GM19351 (cell line): ENCODE results near the gene CMIP.

Experiments used
- ATAC-seq: cut with Tn5 transposase; IDR thresholded peaks from one replicate; pipeline ENCODE4 v1.9.1; 2021; ENCODE audit warnings: mild to moderate bottlenecking, moderate library complexity; ENCODE audit not compliant: unreplicated experiment

CMIP gene

GRCh38 chr16:81649561-81650184 lies 205.1 kb downstream of the CMIP start:
- ATAC-seq, result no peak

GRCh38 chr16:81650281-81650680 lies 205.7 kb downstream of the CMIP start:
- ATAC-seq, result no peak

GRCh38 chr16:81650982-81651562 lies 206.5 kb downstream of the CMIP start:
- no peak for ATAC-seq

- no peak for ATAC-seq
Observed at GRCh38 chr16:81651758-81652718, 207.4 kb downstream of the CMIP start.

- peak; percentile 64 for ATAC-seq
Observed at GRCh38 chr16:81652798-81653505, 208.3 kb downstream of the CMIP start.

- ATAC-seq, result no peak
Observed at GRCh38 chr16:81654346-81654745, 209.7 kb downstream of the CMIP start.

- ATAC-seq, result no peak
Observed at GRCh38 chr16:81655469-81656162, 211.0 kb downstream of the CMIP start.

- ATAC-seq, result peak; percentile 80
Observed at GRCh38 chr16:81657224-81657623, 212.6 kb downstream of the CMIP start.

- ATAC-seq, result no peak
Observed at GRCh38 chr16:81657781-81658180, 213.2 kb downstream of the CMIP start.

- no peak for ATAC-seq
Observed at GRCh38 chr16:81658373-81658772, 213.8 kb downstream of the CMIP start.

GRCh38 chr16:81659249-81659648 lies 214.6 kb downstream of the CMIP start:
- ATAC-seq, result no peak

- ATAC-seq, result no peak
Observed at GRCh38 chr16:81661082-81661481, 216.5 kb downstream of the CMIP start.

- no peak for ATAC-seq
Observed at GRCh38 chr16:81664153-81664552, 219.5 kb downstream of the CMIP start.

- no peak for ATAC-seq
Observed at GRCh38 chr16:81665588-81665987, 221.0 kb downstream of the CMIP start.

GRCh38 chr16:81666113-81666512 lies 221.5 kb downstream of the CMIP start:
- no peak for ATAC-seq

- ATAC-seq, result no peak
Observed at GRCh38 chr16:81668243-81669097, 223.9 kb downstream of the CMIP start.

- ATAC-seq, result no peak
Observed at GRCh38 chr16:81669473-81670350, 225.1 kb downstream of the CMIP start.

GRCh38 chr16:81671738-81672597 lies 227.4 kb downstream of the CMIP start:
- ATAC-seq, result no peak
